HepG2 (cell line): ENCODE measurements around the gene MAP3K5. TPM values are rescaled to one million over a fixed set of nuclear protein-coding genes. Genes with fewer than 3 reads are reported as not detected.

ENCODE experiments used
- ATAC-seq: fragments of 200-7000 bp; cut with Tn5 transposase; 3 replicates; pipeline ENCODE4 v1.9.1; 2020; ENCODE audit warnings: mild to moderate bottlenecking, moderate library complexity
- BruUV-seq: library from RNA; stranded (reverse); fragments of 400-500 nt; replicated peaks from 2 replicates; lab custom pipeline; 2021; lab: Mats Ljungman, UMichigan
- CTCF ChIA-PET: fragments of 300-600 bp; formaldehyde crosslinking; extraction: SDS; loops from one replicate; lab custom pipeline; 2021; ENCODE audit warnings: low total read pairs, inconsistent platforms, low intra/inter-chr PET ratio; lab: Yijun Ruan, JAX
- POLR2A ChIA-PET: fragments of 350-600 bp; sonication (Branson Sonifier 250); formaldehyde crosslinking; loops from one replicate; lab custom pipeline; 2020; ENCODE audit warnings: antibody characterized with exemption, inconsistent platforms; lab: Yijun Ruan, JAX
- DNase-seq: peaks from one replicate; pipeline ENCODE4 v3.0.0-alpha.2; 2015; ENCODE audit warnings: low spot score
- FAIRE-seq: peaks from 3 replicates; lab custom pipeline; 2011; peaks lifted over from hg19 to GRCh38; lab: Jason Lieb, UNC
- H2AFZ ChIP-seq: one replicate; pipeline ENCODE4 v1.6.1; 2011; ENCODE audit warnings: low read length, inconsistent platforms
- H3K27ac ChIP-seq: fragments of 300-600 bp; 3 replicates; pipeline ENCODE4 v1.8.0; 2011; ENCODE audit warnings: mixed run types, mild to moderate bottlenecking, mixed read lengths, low read length, inconsistent platforms; ENCODE audit not compliant: insufficient read depth; ENCODE audit errors: extremely low read length
- H3K27me3 ChIP-seq, 2 experiments: fragments of 200-600 bp in 1 of 2; 2 replicates in 1 of 2; 3 replicates in 1 of 2; pipeline versions ENCODE4 v1.6.0 to v1.8.0; 2011; ENCODE audit warnings: low read length in 2 of 2, mild to moderate bottlenecking in 2 of 2, moderate library complexity in 2 of 2, inconsistent platforms in 1 of 2; ENCODE audit not compliant: insufficient read depth in 2 of 2, control insufficient read depth in 1 of 2
- H3K36me3 ChIP-seq, 2 experiments: fragments of 200-600 bp in 1 of 2; replicated peaks in 1 of 2; 2 replicates in 1 of 2; 3 replicates in 1 of 2; pipeline versions ENCODE4 v1.5.1 to v1.8.0; 2011; ENCODE audit warnings: low read length in 2 of 2, inconsistent platforms in 1 of 2; ENCODE audit not compliant: insufficient read depth in 2 of 2, control insufficient read depth in 1 of 2
- H3K4me1 ChIP-seq: 2 replicates; pipeline ENCODE4 v1.5.1; 2012; ENCODE audit warnings: low read length, inconsistent platforms; ENCODE audit not compliant: insufficient read depth
- H3K4me2 ChIP-seq: 2 replicates; pipeline ENCODE4 v1.6.0; 2011; ENCODE audit warnings: low read depth, low read length, inconsistent platforms
- H3K4me3 ChIP-seq, 3 experiments: fragments of 200-600 bp in 1 of 3; sonication (generic), shearing (Covaris generic) in 1 of 3; replicated peaks in 1 of 3; 2 replicates each; pipeline ENCODE4 v1.5.1; 2011 to 2016; ENCODE audit warnings: low read length in 3 of 3, inconsistent platforms in 2 of 3, low read depth in 2 of 3, mild to moderate bottlenecking in 2 of 3, control low read depth in 1 of 3, mixed read lengths in 1 of 3; ENCODE audit not compliant: insufficient read depth in 1 of 3
- H3K79me2 ChIP-seq: one replicate; pipeline ENCODE4 v1.6.1; 2011; ENCODE audit warnings: low read length, inconsistent platforms; ENCODE audit not compliant: insufficient read depth
- H3K9ac ChIP-seq: 2 replicates; pipeline ENCODE4 v1.6.0; 2011; ENCODE audit warnings: mild to moderate bottlenecking, low read depth, low read length, inconsistent platforms; ENCODE audit not compliant: insufficient read depth
- H3K9me3 ChIP-seq: 2 replicates; pipeline ENCODE4 v1.5.1; 2012; ENCODE audit warnings: mild to moderate bottlenecking, low read length
- H4K20me1 ChIP-seq: 2 replicates; pipeline ENCODE4 v1.6.0; 2011; ENCODE audit warnings: inconsistent platforms, mild to moderate bottlenecking, low read length, moderate library complexity; ENCODE audit not compliant: insufficient read depth
- CCAR2 ChIP-seq: fragments of 200-400 bp; formaldehyde crosslinking; optimal IDR thresholded peaks from 2 replicates; pipeline ENCODE3; 2018; ENCODE audit warnings: low read depth, mild to moderate bottlenecking, low read length, moderate library complexity
- NR0B2 ChIP-seq: sonication (generic); formaldehyde crosslinking; IDR thresholded peaks from 2 replicates; pipeline ENCODE4 v1.4.0; 2020; ENCODE audit warnings: mild to moderate bottlenecking, missing genetic modification reagents
- PAWR ChIP-seq: sonication (generic); formaldehyde crosslinking; IDR thresholded peaks from 2 replicates; pipeline ENCODE4 v1.4.0; 2020; ENCODE audit warnings: missing genetic modification reagents, mild to moderate bottlenecking, borderline replicate concordance
- SNAPC4 ChIP-seq: sonication (generic); formaldehyde crosslinking; IDR thresholded peaks from 2 replicates; pipeline ENCODE4 v1.4.0; 2020; ENCODE audit warnings: mild to moderate bottlenecking, missing genetic modification reagents
- ZNF33B ChIP-seq: sonication (generic); formaldehyde crosslinking; IDR thresholded peaks from 2 replicates; pipeline ENCODE4 v1.5.1; 2020; ENCODE audit warnings: mild to moderate bottlenecking, missing genetic modification reagents
- ZNF546 ChIP-seq: sonication (generic); formaldehyde crosslinking; conservative IDR thresholded peaks from 2 replicates; pipeline ENCODE4 v1.8.1; 2023; ENCODE audit warnings: mild to moderate bottlenecking, missing genetic modification reagents
- ZNF569 ChIP-seq: sonication (generic); formaldehyde crosslinking; IDR thresholded peaks from 2 replicates; pipeline ENCODE4 v1.5.0; 2020; ENCODE audit warnings: mild to moderate bottlenecking, missing genetic modification reagents, moderate library complexity, borderline replicate concordance
- WGBS: methylation state at CpG from one replicate; pipeline ENCODE4 v1.1.6; 2017; ENCODE audit warnings: low lambda C conversion rate; 5-methylcytosine and 5-hydroxymethylcytosine counted together
- in situ Hi-C: cut with HindIII; loops from 2 replicates; pipeline ENCODE4 v1.10.0; 2017; ENCODE audit warnings: low pct_unique_long_range_greater_than_20kb; ENCODE audit not compliant: extremely low pct_ligation_motif_present
- intact Hi-C: fragments of 100-400 bp; cut with micrococcal nuclease; formaldehyde crosslinking; loops from one replicate; pipeline ENCODE4 v1.10.0; 2022; ENCODE audit not compliant: unreplicated experiment
- polyA plus RNA-seq, 8 experiments: library from polyadenylated mRNA; depleted of rRNA in 3 of 8; stranded (reverse) in 7 of 8; unstranded in 1 of 8; fragments of >200 nt; fragmentation: Illumina TruSeq in 4 of 8; extraction: Trizol in 4 of 8; gene quantifications; 2 replicates each; pipeline versions ENCODE4 v1.2.1 to v1.2.3, GENCODE V29; 2011 to 2016; ENCODE audit warnings: low read depth in 4 of 8, missing spikeins in 1 of 8, mixed read lengths in 1 of 8; ENCODE audit not compliant: insufficient read depth in 1 of 8
- total RNA-seq, 5 experiments: library from RNA; depleted of rRNA; stranded (reverse); fragments of >200 nt; fragmentation: Illumina TruSeq; extraction: Trizol; gene quantifications; 2 replicates each; pipeline ENCODE4 v1.2.3, GENCODE V29; 2016; ENCODE audit warnings: low read depth in 1 of 5
- TF ChIP-seq, protein P1 (sequence below): sonication (generic); formaldehyde crosslinking; IDR thresholded peaks from 2 replicates; pipeline ENCODE4 v1.4.0; 2020; ENCODE audit warnings: mild to moderate bottlenecking, missing genetic modification reagents

MAP3K5 gene
- total and polyA plus RNA-seq, 2 of the 13 experiments (the other 11 are each of a cell fraction or from before 2014, with no cell fraction given): not detected

GRCh38 chr6:136604928-136605510, 187.3 kb downstream of the MAP3K5 start:
- BruUV-seq: no TSS peak
- FAIRE-seq: no peak
- ChIA-PET CTCF (no interaction called here), POLR2A (no interaction called here)
- Histone ChIP-seq H3K4me1 (no peaks in the 10 kb centered on the region), H3K36me3 (no peaks in the 10 kb centered on the region), H3K9ac (no peak overlapping the region), H3K79me2 (no peaks in the 10 kb centered on the region), H4K20me1 (no peaks in the 10 kb centered on the region), H3K9me3 (no peaks in the 10 kb centered on the region), H2AFZ (no peak overlapping the region), H3K27ac (no peak overlapping the region), H3K27me3 (no peaks in the 10 kb centered on the region), H3K4me2 (no peak overlapping the region), H3K4me3 (no peak overlapping the region)
- no peak for DNase-seq
- no peak for ATAC-seq
- intact Hi-C loops (no loop called here), in situ Hi-C loops (no loop called here)
- 10% methylated on average over 5 of the region's 5 CpGs for WGBS
- TF ChIP-seq ZNF569 (CRISPR knock-in tag) (no peak), NR0B2 (CRISPR knock-in tag) (no peak), SNAPC4 (CRISPR knock-in tag) (no peak), CCAR2 (no peak), PAWR (CRISPR knock-in tag) (no peak), ZNF33B (CRISPR knock-in tag) (no peak), ZNF546 (CRISPR knock-in tag) (no peak)
- TF ChIP-seq, protein P1, sequence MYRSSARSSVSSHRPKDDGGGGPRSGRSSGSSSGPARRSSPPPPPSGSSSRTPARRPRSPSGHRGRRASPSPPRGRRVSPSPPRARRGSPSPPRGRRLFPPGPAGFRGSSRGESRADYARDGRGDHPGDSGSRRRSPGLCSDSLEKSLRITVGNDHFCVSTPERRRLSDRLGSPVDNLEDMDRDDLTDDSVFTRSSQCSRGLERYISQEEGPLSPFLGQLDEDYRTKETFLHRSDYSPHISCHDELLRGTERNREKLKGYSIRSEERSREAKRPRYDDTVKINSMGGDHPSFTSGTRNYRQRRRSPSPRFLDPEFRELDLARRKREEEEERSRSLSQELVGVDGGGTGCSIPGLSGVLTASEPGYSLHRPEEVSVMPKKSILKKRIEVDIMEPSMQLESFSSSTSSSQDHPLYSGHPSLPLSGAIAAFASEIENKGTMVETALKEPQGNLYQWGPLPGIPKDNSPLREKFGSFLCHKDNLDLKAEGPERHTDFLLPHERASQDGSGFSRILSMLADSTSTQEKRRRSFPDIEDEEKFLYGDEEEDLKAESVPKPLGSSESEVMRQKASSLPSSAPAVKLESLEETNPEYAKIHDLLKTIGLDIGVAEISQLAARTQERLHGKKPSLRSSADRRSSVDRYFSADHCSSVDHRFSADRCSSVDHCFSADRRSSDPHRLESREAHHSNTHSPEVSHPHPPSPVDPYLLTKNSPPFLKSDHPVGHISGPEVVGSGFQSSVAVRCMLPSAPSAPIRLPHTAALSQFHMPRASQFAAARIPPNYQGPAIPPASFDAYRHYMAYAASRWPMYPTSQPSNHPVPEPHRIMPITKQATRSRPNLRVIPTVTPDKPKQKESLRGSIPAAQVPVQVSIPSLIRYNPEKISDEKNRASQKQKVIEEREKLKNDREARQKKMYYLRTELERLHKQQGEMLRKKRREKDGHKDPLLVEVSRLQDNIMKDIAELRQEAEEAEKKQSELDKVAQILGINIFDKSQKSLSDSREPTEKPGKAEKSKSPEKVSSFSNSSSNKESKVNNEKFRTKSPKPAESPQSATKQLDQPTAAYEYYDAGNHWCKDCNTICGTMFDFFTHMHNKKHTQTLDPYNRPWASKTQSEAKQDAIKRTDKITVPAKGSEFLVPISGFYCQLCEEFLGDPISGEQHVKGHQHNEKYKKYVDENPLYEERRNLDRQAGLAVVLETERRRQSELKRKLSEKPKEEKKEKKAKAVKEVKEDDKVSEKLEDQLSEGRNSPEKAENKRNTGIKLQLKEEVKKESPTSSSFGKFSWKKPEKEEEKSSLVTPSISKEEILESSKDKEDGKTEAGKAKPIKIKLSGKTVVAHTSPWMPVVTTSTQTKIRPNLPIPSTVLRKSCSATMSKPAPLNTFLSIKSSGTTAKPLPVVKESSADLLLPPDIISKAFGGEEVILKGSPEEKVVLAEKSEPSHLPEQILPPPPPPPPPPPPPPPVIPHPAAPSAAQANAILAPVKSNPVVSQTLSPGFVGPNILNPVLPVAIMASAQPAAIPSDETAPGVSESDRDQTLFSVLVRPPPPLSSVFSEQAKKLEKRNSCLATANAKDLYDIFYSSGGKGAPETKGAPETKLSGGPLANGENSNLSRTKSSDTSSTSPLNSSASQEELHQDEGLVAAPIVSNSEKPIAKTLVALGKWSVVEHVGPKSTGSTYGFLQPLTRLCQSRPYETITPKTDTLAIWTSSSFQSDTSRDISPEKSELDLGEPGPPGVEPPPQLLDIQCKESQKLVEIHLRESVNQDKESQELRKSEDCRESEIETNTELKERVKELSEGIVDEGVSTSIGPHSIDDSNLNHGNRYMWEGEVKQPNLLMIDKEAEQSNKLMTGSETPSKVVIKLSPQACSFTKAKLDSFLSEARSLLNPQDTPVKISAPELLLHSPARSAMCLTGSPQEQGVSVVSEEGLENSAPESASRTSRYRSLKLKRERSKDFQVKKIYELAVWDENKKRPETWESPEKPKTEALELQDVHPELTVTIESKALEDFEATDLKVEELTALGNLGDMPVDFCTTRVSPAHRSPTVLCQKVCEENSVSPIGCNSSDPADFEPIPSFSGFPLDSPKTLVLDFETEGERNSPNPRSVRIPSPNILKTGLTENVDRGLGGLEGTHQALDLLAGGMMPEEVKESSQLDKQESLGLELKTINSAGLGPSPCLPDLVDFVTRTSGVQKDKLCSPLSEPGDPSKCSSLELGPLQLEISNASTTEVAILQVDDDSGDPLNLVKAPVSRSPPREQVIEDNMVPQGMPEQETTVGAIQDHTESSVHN (CRISPR knock-in tag): no peak
